Aorta (tissue), 5 donors: ENCODE measurements around the gene LILRB4. TPM values are rescaled to one million over a fixed set of nuclear protein-coding genes. Genes with fewer than 3 reads are reported as not detected.

Source experiments
- ATAC-seq: fragments of 200-7000 bp; cut with Tn5 transposase; one replicate; pipeline ENCODE4 v1.9.1; 2022; ENCODE audit warnings: moderate library complexity; ENCODE audit not compliant: low FRiP score
- DNase-seq, 2 donors: peaks; one replicate each; pipeline ENCODE4 v3.0.0-alpha.2; 2020
- H3K27ac ChIP-seq, 2 donors: one replicate each; pipeline ENCODE4 v1.5.1; 2013; ENCODE audit warnings: low read length in 2 of 2, mild to moderate bottlenecking in 2 of 2, moderate library complexity in 2 of 2, control low read depth in 1 of 2, inconsistent platforms in 1 of 2, low read depth in 1 of 2
- H3K27me3 ChIP-seq, 2 donors: one replicate each; pipeline ENCODE4 v1.6.1; 2013; ENCODE audit warnings: control low read depth in 1 of 2, low read length in 1 of 2, mild to moderate bottlenecking in 1 of 2, moderate library complexity in 1 of 2; ENCODE audit not compliant: insufficient read depth in 2 of 2, control insufficient read depth in 1 of 2
- H3K36me3 ChIP-seq, 2 donors: one replicate each; pipeline ENCODE4 v1.6.1; 2013; ENCODE audit warnings: control low read depth in 1 of 2, low read length in 1 of 2, mild to moderate bottlenecking in 1 of 2; ENCODE audit not compliant: insufficient read depth in 2 of 2, control insufficient read depth in 1 of 2
- H3K4me1 ChIP-seq, 2 donors: one replicate each; pipeline ENCODE4 v1.6.1; 2013; ENCODE audit warnings: low read length in 2 of 2, control low read depth in 1 of 2, mild to moderate bottlenecking in 1 of 2, moderate library complexity in 1 of 2; ENCODE audit not compliant: insufficient read depth in 2 of 2, control insufficient read depth in 1 of 2
- H3K4me3 ChIP-seq, 2 donors: one replicate each; pipeline ENCODE4 v1.5.1; 2013; ENCODE audit warnings: low read length in 2 of 2, control low read depth in 1 of 2, mild to moderate bottlenecking in 1 of 2
- H3K9me3 ChIP-seq: one replicate; pipeline ENCODE4 v1.6.1; 2013; ENCODE audit warnings: mild to moderate bottlenecking, low read length; ENCODE audit not compliant: control insufficient read depth
- WGBS, 2 donors: extraction: QIAGEN DNeasy Blood & Tissue Kit; methylation state at CpG; one replicate each; pipeline ENCODE4 v1.1.7; 2013; 5-methylcytosine and 5-hydroxymethylcytosine counted together
- intact Hi-C, 2 donors: fragments of 100-400 bp; cut with DNase I; formaldehyde crosslinking; loops; one replicate each; pipeline versions ENCODE4 v1.14.2 to v1.15.0; 2022
- polyA plus RNA-seq, 2 donors: library from polyadenylated mRNA; stranded (reverse); fragments of 200-250 nt; gene quantifications; one replicate each; pipeline ENCODE4 v1.2.3, GENCODE V29; 2013
- total RNA-seq, 2 donors: library from RNA; stranded (reverse); fragmentation: NEBNext Ultra II Directional; extraction: Animal tissue kit (Norgen Biotek cat#: 25700); gene quantifications; one replicate each; pipeline ENCODE4 v1.2.1, GENCODE V29; 2021
- donor health status: healthy with polysubstance abuse.
- donor health status: Bipolar disorder and iron deficiency.
- donor health status: DM: no; HTN: no; CAD: no.
- donor health status: DM: no; HTN: no; CAD: no.
- donor health status: DM: yes; HTN: yes; CAD: no.

LILRB4 gene
- total and polyA plus RNA-seq, 4 donors = 1.00 to 15.1 (median 10.7) TPM

GRCh38 chr19:54659300-54659699 is 3.5 kb upstream of the LILRB4 start:
- no peak for DNase-seq
- no peak for ATAC-seq
- H3K9me3 ChIP-seq = no peaks in the 10 kb centered on the region
- WGBS, 2 donors = 74 to 77% methylated on average over 6 of the region's 6 CpGs
- intact Hi-C loops = no loop called here
- H3K27ac ChIP-seq = no peak overlapping the region
- H3K4me3 ChIP-seq = no peak overlapping the region
- H3K36me3 ChIP-seq = no peaks in the 10 kb centered on the region
- H3K4me1 ChIP-seq = no peaks in the 10 kb centered on the region
- no peaks in the 10 kb centered on the region for H3K27me3 ChIP-seq

- ATAC-seq (no peak), DNase-seq (no peak)
- no peak overlapping the region for H3K4me3 ChIP-seq
- H3K27me3 ChIP-seq = no peaks in the 10 kb centered on the region
- 75% methylated on average over 5 of the region's 5 CpGs for WGBS, 2 donors
- no peaks in the 10 kb centered on the region for H3K9me3 ChIP-seq
- no peak overlapping the region for H3K27ac ChIP-seq
- H3K36me3 ChIP-seq = no peaks in the 10 kb centered on the region
- intact Hi-C loops = no loop called here
- no peaks in the 10 kb centered on the region for H3K4me1 ChIP-seq
These were observed 2.5 kb upstream of the LILRB4 start for GRCh38 chr19:54660306-54660705.

GRCh38 chr19:54660964-54661363 is 1.8 kb upstream of the LILRB4 start:
- WGBS, 2 donors = 82 to 85% methylated on average over 6 of the region's 6 CpGs
- no peaks in the 10 kb centered on the region for H3K4me1 ChIP-seq
- DNase-seq (no peak), ATAC-seq (no peak)
- no peak overlapping the region for H3K27ac ChIP-seq
- no peaks in the 10 kb centered on the region for H3K9me3 ChIP-seq
- H3K27me3 ChIP-seq = no peaks in the 10 kb centered on the region
- intact Hi-C loops = no loop called here
- no peaks in the 10 kb centered on the region for H3K36me3 ChIP-seq
- H3K4me3 ChIP-seq = no peak overlapping the region

- ATAC-seq (no peak), DNase-seq (no peak)
- H3K36me3 ChIP-seq = no peaks in the 10 kb centered on the region
- no peaks in the 10 kb centered on the region for H3K27me3 ChIP-seq
- 75 to 83% methylated on average over 13 of the region's 13 CpGs for WGBS, 2 donors
- no peak overlapping the region for H3K4me3 ChIP-seq
- H3K4me1 ChIP-seq = no peaks in the 10 kb centered on the region
- no peaks in the 10 kb centered on the region for H3K9me3 ChIP-seq
- no peak overlapping the region for H3K27ac ChIP-seq
- intact Hi-C loops = no loop called here
These were observed 821 bp upstream of the LILRB4 start for GRCh38 chr19:54661846-54662481.

- no peak overlapping the region for H3K4me3 ChIP-seq
- DNase-seq = no peak
- ATAC-seq = no peak
- intact Hi-C loops = no loop called here
- no peaks in the 10 kb centered on the region for H3K4me1 ChIP-seq
- no peaks in the 10 kb centered on the region for H3K36me3 ChIP-seq
- H3K27ac ChIP-seq = no peak overlapping the region
- 84 to 86% methylated on average over 6 of the region's 6 CpGs for WGBS, 2 donors
- no peaks in the 10 kb centered on the region for H3K27me3 ChIP-seq
- peaks cover 2% of the 10 kb centered on the region for H3K9me3 ChIP-seq
These were observed 2.7 kb downstream of the LILRB4 start for GRCh38 chr19:54665530-54665929.

- Histone ChIP-seq H3K9me3 (peaks cover 2% of the 10 kb centered on the region), H3K4me1 (no peaks in the 10 kb centered on the region), H3K27me3 (no peaks in the 10 kb centered on the region), H3K36me3 (no peaks in the 10 kb centered on the region), H3K4me3 (no peak overlapping the region), H3K27ac (no peak overlapping the region)
- DNase-seq (no peak), ATAC-seq (no peak)
- 69 to 82% methylated on average over 12 of the region's 12 CpGs for WGBS, 2 donors
- intact Hi-C loops = no loop called here
These were observed 4.4 kb downstream of the LILRB4 start for GRCh38 chr19:54667217-54667616.

GRCh38 chr19:54668353-54668752 is 5.6 kb downstream of the LILRB4 start:
- no peaks in the 10 kb centered on the region for H3K36me3 ChIP-seq
- 56 to 60% methylated on average over 1 of the region's 1 CpG for WGBS, 2 donors
- H3K4me3 ChIP-seq = no peak overlapping the region
- ATAC-seq (no peak), DNase-seq (no peak)
- H3K27me3 ChIP-seq = no peaks in the 10 kb centered on the region
- intact Hi-C loops = no loop called here
- no peak overlapping the region for H3K27ac ChIP-seq
- H3K4me1 ChIP-seq = no peaks in the 10 kb centered on the region
- H3K9me3 ChIP-seq = peaks cover 2% of the 10 kb centered on the region

- intact Hi-C loops = loop anchor here in 1 of 2 donors (5.0 kb wide), 1 partner anchor 188 kb away; no protein-coding TSS in a partner anchor
- DNase-seq (no peak), ATAC-seq (no peak)
- Histone ChIP-seq H3K27me3 (no peaks in the 10 kb centered on the region), H3K4me1 (no peaks in the 10 kb centered on the region), H3K4me3 (no peak overlapping the region), H3K9me3 (peaks cover 2% of the 10 kb centered on the region), H3K27ac (no peak overlapping the region), H3K36me3 (no peaks in the 10 kb centered on the region)
- WGBS, 2 donors = 53 to 55% methylated on average over 3 of the region's 3 CpGs
These were observed 8.0 kb downstream of the LILRB4 start for GRCh38 chr19:54670576-54671357.

- Histone ChIP-seq H3K4me3 (no peak overlapping the region), H3K4me1 (no peaks in the 10 kb centered on the region), H3K27me3 (no peaks in the 10 kb centered on the region), H3K9me3 (no peaks in the 10 kb centered on the region), H3K36me3 (no peaks in the 10 kb centered on the region), H3K27ac (no peak overlapping the region)
- DNase-seq (no peak), ATAC-seq (no peak)
- intact Hi-C loops = loop anchor here in 1 of 2 donors (5.0 kb wide), 1 partner anchor 191 kb away; no protein-coding TSS in a partner anchor
- 83 to 95% methylated on average over 1 of the region's 1 CpG for WGBS, 2 donors
These were observed 10.4 kb downstream of the LILRB4 start for GRCh38 chr19:54673222-54673621.
